GM12873 (cell line): ENCODE data around the gene CACNA2D1.

Experiments
- CTCF ChIP-seq: IDR thresholded peaks from 2 replicates; pipeline ENCODE4 v1.5.1; 2012; ENCODE audit warnings: low read depth, mild to moderate bottlenecking, moderate library complexity, low read length, control low read depth; ENCODE audit not compliant: insufficient read depth; ENCODE audit errors: missing control alignments

CACNA2D1 gene

GRCh38 chr7:82091126-82091684, 352.4 kb downstream of the CACNA2D1 start:
- no peak for TF ChIP-seq CTCF

GRCh38 chr7:82087099-82087498, 356.5 kb downstream of the CACNA2D1 start:
- no peak for TF ChIP-seq CTCF

- TF ChIP-seq CTCF, result no peak
Observed at GRCh38 chr7:82085116-82085515, 358.5 kb downstream of the CACNA2D1 start.

- TF ChIP-seq CTCF, result no peak
Observed at GRCh38 chr7:82081644-82082224, 361.8 kb downstream of the CACNA2D1 start.

GRCh38 chr7:82080254-82080927, 363.2 kb downstream of the CACNA2D1 start:
- no peak for TF ChIP-seq CTCF

- TF ChIP-seq CTCF, result no peak
Observed at GRCh38 chr7:82079527-82079926, 364.1 kb downstream of the CACNA2D1 start.

GRCh38 chr7:82078807-82079206, 364.8 kb downstream of the CACNA2D1 start:
- TF ChIP-seq CTCF, result no peak
